Adrenal gland (tissue), 5 donors: ENCODE data around the gene PTBP2.

Experiments used
- POLR2A ChIP-seq, 2 donors: fragments of 450-650 bp; IDR thresholded peaks; one replicate each; pipeline ENCODE4 v1.6.1; 2017; ENCODE audit warnings: antibody characterized with exemption in 2 of 2, mild to moderate bottlenecking in 2 of 2, moderate library complexity in 1 of 2
- TF ChIP-seq, protein P1 (sequence below), 6 experiments: fragments of 450-650 bp in 4 of 6; fragments of 200-600 bp in 2 of 6; sonication (generic) in 1 of 6; IDR thresholded peaks; 1 replicate in 5 of 6; 2 replicates in 1 of 6; pipeline versions ENCODE4 v1.5.1 to v1.8.0; 2016 to 2021; ENCODE audit warnings: antibody characterized with exemption in 6 of 6, mild to moderate bottlenecking in 2 of 6, moderate library complexity in 1 of 6
- donor health status: DM: no; HTN: no; CAD: no.

DNA sequence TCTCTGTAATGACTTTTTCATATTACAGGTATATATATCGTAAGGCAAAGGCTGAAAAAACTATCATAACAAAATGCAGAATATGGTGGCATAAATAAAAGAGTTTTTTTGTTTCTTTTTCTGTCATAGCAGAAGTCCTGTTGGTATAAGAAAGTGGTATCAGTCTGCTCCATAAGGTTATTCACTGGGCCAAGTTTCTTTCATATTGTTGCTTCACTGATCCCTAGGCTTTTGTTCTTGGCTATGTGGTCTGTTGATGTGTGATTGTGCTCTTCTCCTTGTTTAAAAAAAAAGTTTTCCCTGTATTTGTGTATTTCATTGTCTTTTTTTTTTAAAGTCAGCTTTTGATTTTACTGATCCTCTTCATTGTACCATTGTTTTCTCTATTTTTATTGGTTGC is 26.0 kb downstream of the PTBP2 start:
- TF ChIP-seq, protein P1, sequence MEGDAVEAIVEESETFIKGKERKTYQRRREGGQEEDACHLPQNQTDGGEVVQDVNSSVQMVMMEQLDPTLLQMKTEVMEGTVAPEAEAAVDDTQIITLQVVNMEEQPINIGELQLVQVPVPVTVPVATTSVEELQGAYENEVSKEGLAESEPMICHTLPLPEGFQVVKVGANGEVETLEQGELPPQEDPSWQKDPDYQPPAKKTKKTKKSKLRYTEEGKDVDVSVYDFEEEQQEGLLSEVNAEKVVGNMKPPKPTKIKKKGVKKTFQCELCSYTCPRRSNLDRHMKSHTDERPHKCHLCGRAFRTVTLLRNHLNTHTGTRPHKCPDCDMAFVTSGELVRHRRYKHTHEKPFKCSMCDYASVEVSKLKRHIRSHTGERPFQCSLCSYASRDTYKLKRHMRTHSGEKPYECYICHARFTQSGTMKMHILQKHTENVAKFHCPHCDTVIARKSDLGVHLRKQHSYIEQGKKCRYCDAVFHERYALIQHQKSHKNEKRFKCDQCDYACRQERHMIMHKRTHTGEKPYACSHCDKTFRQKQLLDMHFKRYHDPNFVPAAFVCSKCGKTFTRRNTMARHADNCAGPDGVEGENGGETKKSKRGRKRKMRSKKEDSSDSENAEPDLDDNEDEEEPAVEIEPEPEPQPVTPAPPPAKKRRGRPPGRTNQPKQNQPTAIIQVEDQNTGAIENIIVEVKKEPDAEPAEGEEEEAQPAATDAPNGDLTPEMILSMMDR (IDR thresholded peaks at IDR 0.05) = no peak
- no peak for TF ChIP-seq POLR2A (IDR thresholded peaks at IDR 0.05)
